SK-N-SH (cell line): Measurements from ENCODE around the gene HOXC10. TPM values are rescaled to one million over a fixed set of nuclear protein-coding genes. Genes with fewer than 3 reads are reported as not detected.

Experiments used
- CTCF ChIA-PET: fragments of 300-600, 350-600 bp; formaldehyde crosslinking; extraction: SDS; loops from one replicate; lab custom pipeline; 2021; lab: Yijun Ruan, JAX
- POLR2A ChIA-PET: fragments of 350-600 bp; sonication (Branson Sonifier 250); formaldehyde crosslinking; extraction: SDS; loops from one replicate; lab custom pipeline; 2020; ENCODE audit warnings: antibody characterized with exemption, inconsistent platforms; lab: Yijun Ruan, JAX
- DNase-seq: peaks from one replicate; pipeline ENCODE4 v3.0.0; 2012
- H2AFZ ChIP-seq: fragments of 200-600 bp; sonication (generic); 2 replicates; pipeline ENCODE4 v1.8.1; 2016; ENCODE audit warnings: antibody characterized with exemption, mild to moderate bottlenecking, low read depth
- H3F3A ChIP-seq: fragments of 200-600 bp; sonication (generic); replicated peaks from 2 replicates; pipeline ENCODE3; 2016; ENCODE audit warnings: antibody characterized with exemption, mild to moderate bottlenecking; ENCODE audit not compliant: insufficient read depth
- H3K27ac ChIP-seq, 2 experiments: fragments of 200-500 bp in 1 of 2; fragments of 200-600 bp in 1 of 2; sonication (Bioruptor generic) in 1 of 2; sonication (generic), shearing (Covaris generic) in 1 of 2; 2 replicates each; pipeline versions ENCODE4 v1.5.1 to v1.6.1; 2014 to 2016; ENCODE audit warnings: low read depth in 2 of 2, inconsistent platforms in 1 of 2, low read length in 1 of 2, mild to moderate bottlenecking in 1 of 2, mixed read lengths in 1 of 2
- H3K27me3 ChIP-seq: fragments of 200-600 bp; sonication (generic), shearing (Covaris generic); 2 replicates; pipeline ENCODE4 v1.6.1; 2016; ENCODE audit warnings: mixed run types; ENCODE audit not compliant: insufficient read depth
- H3K36me3 ChIP-seq, 2 experiments: fragments of 200-500 bp in 1 of 2; fragments of 200-600 bp in 1 of 2; sonication (Bioruptor generic) in 1 of 2; sonication (generic) in 1 of 2; replicated peaks in 1 of 2; 2 replicates each; pipeline versions ENCODE3 to v1.5.1; 2014 to 2016; ENCODE audit warnings: low read length in 1 of 2, mild to moderate bottlenecking in 1 of 2; ENCODE audit not compliant: insufficient read depth in 2 of 2, control insufficient read depth in 1 of 2
- H3K4me1 ChIP-seq, 2 experiments: fragments of 200-500 bp in 1 of 2; fragments of 200-600 bp in 1 of 2; sonication (Bioruptor generic) in 1 of 2; sonication (generic), shearing (Covaris generic) in 1 of 2; 2 replicates each; pipeline versions ENCODE4 v1.5.1 to v1.6.1; 2014 to 2016; ENCODE audit warnings: low read depth in 1 of 2, low read length in 1 of 2, mixed run types in 1 of 2; ENCODE audit not compliant: insufficient read depth in 2 of 2, control insufficient read depth in 1 of 2
- H3K4me2 ChIP-seq: fragments of 200-600 bp; sonication (generic), shearing (Covaris generic); 2 replicates; pipeline ENCODE4 v1.6.1; 2017; ENCODE audit warnings: mixed run types
- H3K4me3 ChIP-seq, 2 experiments: fragments of 200-500 bp in 1 of 2; fragments of 200-600 bp in 1 of 2; sonication (Bioruptor generic) in 1 of 2; sonication (generic), shearing (Covaris generic) in 1 of 2; 2 replicates each; pipeline versions ENCODE4 v1.5.1 to v1.8.1; 2014 to 2016; ENCODE audit warnings: low read depth in 2 of 2, inconsistent platforms in 1 of 2, low read length in 1 of 2, mild to moderate bottlenecking in 1 of 2, mixed read lengths in 1 of 2, moderate library complexity in 1 of 2
- H3K79me2 ChIP-seq: fragments of 200-600 bp; sonication (generic); 2 replicates; pipeline ENCODE4 v1.8.1; 2017; ENCODE audit warnings: mild to moderate bottlenecking; ENCODE audit not compliant: insufficient read depth
- H3K9ac ChIP-seq: fragments of 200-600 bp; sonication (generic); 2 replicates; pipeline ENCODE4 v1.6.1; 2017; ENCODE audit warnings: mixed run types
- H3K9me2 ChIP-seq: fragments of 200-600 bp; sonication (generic); 2 replicates; pipeline ENCODE4 v1.6.1; 2017; ENCODE audit warnings: mixed run types
- H3K9me3 ChIP-seq: fragments of 200-600 bp; sonication (generic); 2 replicates; pipeline ENCODE4 v1.6.1; 2017; ENCODE audit warnings: mixed run types, mild to moderate bottlenecking, moderate library complexity
- H4K20me1 ChIP-seq: fragments of 200-600 bp; sonication (generic); 2 replicates; pipeline ENCODE4 v1.6.1; 2017; ENCODE audit warnings: mild to moderate bottlenecking, mixed run types; ENCODE audit not compliant: insufficient read depth
- CTCF ChIP-seq: fragments of 200-600 bp; sonication (generic); IDR thresholded peaks from 2 replicates; pipeline ENCODE4 v1.6.1; 2017; ENCODE audit warnings: antibody characterized with exemption, mild to moderate bottlenecking, moderate library complexity
- EZH2phosphoT487 ChIP-seq: fragments of 200-600 bp; sonication (generic); IDR thresholded peaks from 2 replicates; pipeline ENCODE4 v1.6.1; 2017; ENCODE audit warnings: low read depth, mixed run types, mild to moderate bottlenecking, antibody characterized with exemption, moderate library complexity, borderline replicate concordance
- FOSL2 ChIP-seq: IDR thresholded peaks from 2 replicates; pipeline ENCODE4 v1.4.0; 2012; ENCODE audit warnings: low read depth, mild to moderate bottlenecking, moderate library complexity, borderline replicate concordance
- FOXJ3 ChIP-seq: sonication (generic); formaldehyde crosslinking; IDR thresholded peaks from 2 replicates; pipeline ENCODE4 v1.5.1; 2020; ENCODE audit warnings: mild to moderate bottlenecking, missing genetic modification reagents
- FOXM1 ChIP-seq: IDR thresholded peaks from 2 replicates; pipeline ENCODE4 v1.4.0; 2012; ENCODE audit warnings: low read depth, mild to moderate bottlenecking
- GATA2 ChIP-seq: sonication (generic); formaldehyde crosslinking; IDR thresholded peaks from 2 replicates; pipeline ENCODE4 v1.5.0; 2020; ENCODE audit warnings: mild to moderate bottlenecking, missing genetic modification reagents
- IRF3 ChIP-seq: fragments of 150-350 bp; IDR thresholded peaks from 2 replicates; pipeline ENCODE4 v1.6.1; 2016; ENCODE audit warnings: mild to moderate bottlenecking, low read depth, low read length
- NRF1 ChIP-seq: IDR thresholded peaks from 2 replicates; pipeline ENCODE4 v1.6.1; 2012; ENCODE audit warnings: low read depth, mild to moderate bottlenecking, low read length
- PBX3 ChIP-seq: IDR thresholded peaks from 2 replicates; pipeline ENCODE4; 2012
- POLR2AphosphoS5 ChIP-seq: IDR thresholded peaks from 2 replicates; pipeline ENCODE4 v1.6.1; 2012; ENCODE audit warnings: low read depth, low read length
- RCOR1 ChIP-seq: fragments of 150-350 bp; IDR thresholded peaks from 2 replicates; pipeline ENCODE4 v1.6.1; 2017; ENCODE audit warnings: antibody characterized with exemption, low read length
- RXRA ChIP-seq: IDR thresholded peaks from 2 replicates; pipeline ENCODE4 v1.4.0; 2012; ENCODE audit warnings: low read depth, mild to moderate bottlenecking, borderline replicate concordance
- SIN3A ChIP-seq: IDR thresholded peaks from 2 replicates; pipeline ENCODE4 v1.6.1; 2012; ENCODE audit warnings: low read depth, mild to moderate bottlenecking, low read length, moderate library complexity, borderline replicate concordance
- YY1 ChIP-seq: IDR thresholded peaks from 2 replicates; pipeline ENCODE4 v1.4.0; 2012; ENCODE audit warnings: low read depth, mild to moderate bottlenecking
- WGBS: methylation state at CpG from one replicate; pipeline ENCODE4 v1.1.6; 2017; ENCODE audit warnings: low lambda C conversion rate; 5-methylcytosine and 5-hydroxymethylcytosine counted together
- polyA plus RNA-seq, 3 experiments: library from polyadenylated mRNA; depleted of rRNA; stranded (reverse); fragments of >200 nt; gene quantifications; 2 replicates each; pipeline ENCODE4 v1.2.3, GENCODE V29; 2012
- TF ChIP-seq, protein P1 (sequence below): IDR thresholded peaks from 2 replicates; pipeline ENCODE4 v1.4.0; 2012; ENCODE audit warnings: low read depth

HOXC10 gene
- polyA plus RNA-seq, 1 of the 3 experiments (the other 2 are of a cell fraction), result 0.03 TPM

DNA sequence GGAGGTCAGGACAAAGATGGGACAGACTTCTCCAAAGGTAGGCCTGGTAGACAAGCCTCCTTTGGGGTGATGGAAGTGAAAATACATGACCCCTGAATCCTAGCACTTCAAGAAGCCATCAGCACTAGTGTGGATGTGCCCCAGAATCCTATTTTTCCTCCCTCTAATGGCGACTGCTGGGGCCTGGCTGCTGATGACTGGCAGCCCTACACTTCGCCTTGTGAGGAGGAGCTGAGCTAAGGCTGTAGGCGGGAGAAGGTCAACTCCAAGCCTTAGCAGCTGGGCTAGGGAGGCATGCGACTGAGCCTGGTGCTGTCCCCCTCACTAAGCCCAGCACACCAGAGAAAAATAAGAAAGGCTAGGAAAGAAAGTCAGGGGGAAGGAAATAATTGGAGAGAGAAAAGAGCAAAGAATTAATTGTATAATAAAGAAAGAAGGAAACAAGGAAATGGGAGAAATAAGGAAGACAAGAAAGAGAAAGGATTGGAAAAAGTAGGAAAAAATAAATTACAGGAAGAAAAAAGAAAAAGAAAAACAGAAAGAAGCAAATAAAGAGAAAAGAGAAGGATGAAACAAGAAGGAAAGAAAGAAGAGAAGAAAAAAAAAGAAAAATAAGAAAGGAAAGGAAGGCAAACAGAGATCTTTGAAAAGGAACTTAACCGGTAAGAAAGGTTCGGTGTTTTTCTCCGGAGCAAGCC is 4.7 kb upstream of the HOXC10 start:
- no peaks in the 10 kb centered on the region for H3K9me2 ChIP-seq
- 39% methylated on average over 7 of the region's 7 CpGs for WGBS
- H2AFZ ChIP-seq, result no peak overlapping the region
- no peaks in the 10 kb centered on the region for H4K20me1 ChIP-seq
- H3K79me2 ChIP-seq, result no peaks in the 10 kb centered on the region
- TF ChIP-seq GATA2 (CRISPR knock-in tag), result no peak
- TF ChIP-seq PBX3, result no peak
- no peak for TF ChIP-seq FOXJ3 (CRISPR knock-in tag)
- TF ChIP-seq RXRA, result no peak
- no peak for TF ChIP-seq FOSL2
- TF ChIP-seq FOXM1, result no peak
- no peak for TF ChIP-seq NRF1
- no peak for TF ChIP-seq YY1
- no peak for TF ChIP-seq IRF3
- TF ChIP-seq SIN3A, result no peak
- TF ChIP-seq, protein P1, sequence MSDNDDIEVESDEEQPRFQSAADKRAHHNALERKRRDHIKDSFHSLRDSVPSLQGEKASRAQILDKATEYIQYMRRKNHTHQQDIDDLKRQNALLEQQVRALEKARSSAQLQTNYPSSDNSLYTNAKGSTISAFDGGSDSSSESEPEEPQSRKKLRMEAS, result no peak
- TF ChIP-seq CTCF, result no peak
- TF ChIP-seq POLR2AphosphoS5, result no peak
- no peak for TF ChIP-seq EZH2phosphoT487
- TF ChIP-seq RCOR1, result no peak
- ChIA-PET POLR2A (no interaction called here), CTCF (interaction anchor here (1.2 to 2.1 kb wide), 6 partner anchors 10 to 236 kb away, joined by 4 to 8 read pairs (median 6); no protein-coding TSS in a partner anchor)
- no peaks in the 10 kb centered on the region for H3F3A ChIP-seq
- H3K9ac ChIP-seq, result no peak overlapping the region
- H3K4me3 ChIP-seq, result no peak overlapping the region
- H3K4me2 ChIP-seq, result no peak overlapping the region
- no peak for DNase-seq
- H3K27ac ChIP-seq, result no peak overlapping the region
- H3K36me3 ChIP-seq, result no peaks in the 10 kb centered on the region
- peaks cover 0 to 3% of the 10 kb centered on the region in 2 experiments; a peak in 2 of 4 replicates for H3K4me1 ChIP-seq
- peaks cover 93% of the 10 kb centered on the region for H3K27me3 ChIP-seq
- no peaks in the 10 kb centered on the region for H3K9me3 ChIP-seq
